HepG2 (cell line): ENCODE results near the gene C6orf58. TPM values are rescaled to one million over a fixed set of nuclear protein-coding genes. Genes with fewer than 3 reads are reported as not detected.
A peak's percentile ranks its signal among the peaks of the same experiment; 100 is the strongest.

Experiments
- ATAC-seq: fragments of 200-7000 bp; cut with Tn5 transposase; 3 replicates; pipeline ENCODE4 v1.9.1; 2020; ENCODE audit warnings: mild to moderate bottlenecking, moderate library complexity
- BruUV-seq: library from RNA; stranded (reverse); fragments of 400-500 nt; replicated peaks from 2 replicates; lab custom pipeline; 2021; lab: Mats Ljungman, UMichigan
- CTCF ChIA-PET: fragments of 300-600 bp; formaldehyde crosslinking; extraction: SDS; loops from one replicate; lab custom pipeline; 2021; ENCODE audit warnings: low total read pairs, inconsistent platforms, low intra/inter-chr PET ratio; lab: Yijun Ruan, JAX
- POLR2A ChIA-PET: fragments of 350-600 bp; sonication (Branson Sonifier 250); formaldehyde crosslinking; loops from one replicate; lab custom pipeline; 2020; ENCODE audit warnings: antibody characterized with exemption, inconsistent platforms; lab: Yijun Ruan, JAX
- DNase-seq: peaks from one replicate; pipeline ENCODE4 v3.0.0-alpha.2; 2015; ENCODE audit warnings: low spot score
- FAIRE-seq: peaks from 3 replicates; lab custom pipeline; 2011; peaks lifted over from hg19 to GRCh38; lab: Jason Lieb, UNC
- H2AFZ ChIP-seq: one replicate; pipeline ENCODE4 v1.6.1; 2011; ENCODE audit warnings: low read length, inconsistent platforms
- H3K27ac ChIP-seq: fragments of 300-600 bp; 3 replicates; pipeline ENCODE4 v1.8.0; 2011; ENCODE audit warnings: mixed run types, mild to moderate bottlenecking, mixed read lengths, low read length, inconsistent platforms; ENCODE audit not compliant: insufficient read depth; ENCODE audit errors: extremely low read length
- H3K27me3 ChIP-seq, 2 experiments: fragments of 200-600 bp in 1 of 2; 2 replicates in 1 of 2; 3 replicates in 1 of 2; pipeline versions ENCODE4 v1.6.0 to v1.8.0; 2011; ENCODE audit warnings: low read length in 2 of 2, mild to moderate bottlenecking in 2 of 2, moderate library complexity in 2 of 2, inconsistent platforms in 1 of 2; ENCODE audit not compliant: insufficient read depth in 2 of 2, control insufficient read depth in 1 of 2
- H3K36me3 ChIP-seq, 2 experiments: fragments of 200-600 bp in 1 of 2; replicated peaks in 1 of 2; 2 replicates in 1 of 2; 3 replicates in 1 of 2; pipeline versions ENCODE4 v1.5.1 to v1.8.0; 2011; ENCODE audit warnings: low read length in 2 of 2, inconsistent platforms in 1 of 2; ENCODE audit not compliant: insufficient read depth in 2 of 2, control insufficient read depth in 1 of 2
- H3K4me1 ChIP-seq: 2 replicates; pipeline ENCODE4 v1.5.1; 2012; ENCODE audit warnings: low read length, inconsistent platforms; ENCODE audit not compliant: insufficient read depth
- H3K4me2 ChIP-seq: 2 replicates; pipeline ENCODE4 v1.6.0; 2011; ENCODE audit warnings: low read depth, low read length, inconsistent platforms
- H3K4me3 ChIP-seq, 3 experiments: fragments of 200-600 bp in 1 of 3; sonication (generic), shearing (Covaris generic) in 1 of 3; replicated peaks in 1 of 3; 2 replicates each; pipeline ENCODE4 v1.5.1; 2011 to 2016; ENCODE audit warnings: low read length in 3 of 3, inconsistent platforms in 2 of 3, low read depth in 2 of 3, mild to moderate bottlenecking in 2 of 3, control low read depth in 1 of 3, mixed read lengths in 1 of 3; ENCODE audit not compliant: insufficient read depth in 1 of 3
- H3K79me2 ChIP-seq: one replicate; pipeline ENCODE4 v1.6.1; 2011; ENCODE audit warnings: low read length, inconsistent platforms; ENCODE audit not compliant: insufficient read depth
- H3K9ac ChIP-seq: 2 replicates; pipeline ENCODE4 v1.6.0; 2011; ENCODE audit warnings: mild to moderate bottlenecking, low read depth, low read length, inconsistent platforms; ENCODE audit not compliant: insufficient read depth
- H3K9me3 ChIP-seq: 2 replicates; pipeline ENCODE4 v1.5.1; 2012; ENCODE audit warnings: mild to moderate bottlenecking, low read length
- H4K20me1 ChIP-seq: 2 replicates; pipeline ENCODE4 v1.6.0; 2011; ENCODE audit warnings: inconsistent platforms, mild to moderate bottlenecking, low read length, moderate library complexity; ENCODE audit not compliant: insufficient read depth
- CEBPB ChIP-seq: IDR thresholded peaks from 2 replicates; pipeline ENCODE4 v1.6.1; 2011; ENCODE audit warnings: low read depth, low read length, improper control_type of control experiment, borderline replicate concordance
- MLLT10 ChIP-seq: sonication (generic); formaldehyde crosslinking; IDR thresholded peaks from 2 replicates; pipeline ENCODE4 v1.4.0; 2020; ENCODE audit warnings: missing genetic modification reagents
- PCBP2 ChIP-seq: fragments of 200-400 bp; formaldehyde crosslinking; optimal IDR thresholded peaks from 2 replicates; pipeline ENCODE3; 2018; ENCODE audit warnings: low read length, low read depth; ENCODE audit not compliant: poor library complexity, severe bottlenecking
- PRPF4 ChIP-seq: fragments of 200-400 bp; formaldehyde crosslinking; IDR thresholded peaks from 2 replicates; pipeline ENCODE4 v1.6.1; 2016; ENCODE audit warnings: low read length, low read depth; ENCODE audit not compliant: poor library complexity, severe bottlenecking
- SRSF1 ChIP-seq: fragments of 200-400 bp; formaldehyde crosslinking; optimal IDR thresholded peaks from 2 replicates; pipeline ENCODE3; 2017; ENCODE audit warnings: mild to moderate bottlenecking, low read depth, low read length, moderate library complexity
- WGBS: methylation state at CpG from one replicate; pipeline ENCODE4 v1.1.6; 2017; ENCODE audit warnings: low lambda C conversion rate; 5-methylcytosine and 5-hydroxymethylcytosine counted together
- in situ Hi-C: cut with HindIII; loops from 2 replicates; pipeline ENCODE4 v1.10.0; 2017; ENCODE audit warnings: low pct_unique_long_range_greater_than_20kb; ENCODE audit not compliant: extremely low pct_ligation_motif_present
- intact Hi-C: fragments of 100-400 bp; cut with micrococcal nuclease; formaldehyde crosslinking; loops from one replicate; pipeline ENCODE4 v1.10.0; 2022; ENCODE audit not compliant: unreplicated experiment
- polyA plus RNA-seq, 8 experiments: library from polyadenylated mRNA; depleted of rRNA in 3 of 8; stranded (reverse) in 7 of 8; unstranded in 1 of 8; fragments of >200 nt; fragmentation: Illumina TruSeq in 4 of 8; extraction: Trizol in 4 of 8; gene quantifications; 2 replicates each; pipeline versions ENCODE4 v1.2.1 to v1.2.3, GENCODE V29; 2011 to 2016; ENCODE audit warnings: low read depth in 4 of 8, missing spikeins in 1 of 8, mixed read lengths in 1 of 8; ENCODE audit not compliant: insufficient read depth in 1 of 8
- total RNA-seq, 5 experiments: library from RNA; depleted of rRNA; stranded (reverse); fragments of >200 nt; fragmentation: Illumina TruSeq; extraction: Trizol; gene quantifications; 2 replicates each; pipeline ENCODE4 v1.2.3, GENCODE V29; 2016; ENCODE audit warnings: low read depth in 1 of 5
- TF ChIP-seq, protein P1 (sequence below): sonication (generic); formaldehyde crosslinking; IDR thresholded peaks from 2 replicates; pipeline ENCODE4 v1.8.0; 2022; ENCODE audit warnings: mild to moderate bottlenecking, missing genetic modification reagents, moderate library complexity

Gene C6orf58
- total and polyA plus RNA-seq, 2 of the 13 experiments (the other 11 are each of a cell fraction or from before 2014, with no cell fraction given): not detected

DNA sequence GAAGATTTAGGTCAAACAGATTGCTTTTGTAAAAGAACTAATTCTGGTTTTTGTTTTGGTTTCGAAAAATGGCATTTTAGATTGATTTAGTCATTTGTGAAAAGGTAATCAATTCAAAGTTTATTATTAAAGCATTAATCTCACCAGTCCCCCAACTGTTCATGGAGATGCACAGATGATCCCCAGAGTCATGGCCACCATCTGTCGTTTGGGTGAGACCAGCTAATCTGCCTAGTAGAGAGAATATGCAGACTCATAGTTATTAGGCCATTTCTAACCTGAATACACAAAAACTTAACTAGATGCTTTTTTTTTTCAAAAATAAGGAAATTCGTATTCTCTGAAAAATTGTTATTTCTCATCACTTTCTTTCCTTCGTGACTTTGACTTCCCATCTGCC, 58.1 kb downstream of the C6orf58 start:
- BruUV-seq: no TSS peak
- Histone ChIP-seq H3K79me2 (no peaks in the 10 kb centered on the region), H3K9me3 (no peaks in the 10 kb centered on the region), H3K4me1 (no peaks in the 10 kb centered on the region), H3K4me3 (no peak overlapping the region), H3K27ac (no peak overlapping the region), H4K20me1 (no peaks in the 10 kb centered on the region), H3K36me3 (no peaks in the 10 kb centered on the region), H2AFZ (no peak overlapping the region), H3K27me3 (no peaks in the 10 kb centered on the region), H3K9ac (no peak overlapping the region), H3K4me2 (no peak overlapping the region)
- in situ Hi-C loops: no loop called here
- intact Hi-C loops: no loop called here
- ATAC-seq (no peak), FAIRE-seq (no peak), DNase-seq (no peak)
- WGBS: 2% methylated on average over 4 of the region's 4 CpGs
- ChIA-PET CTCF (no interaction called here), POLR2A (no interaction called here)
- TF ChIP-seq MLLT10 (CRISPR knock-in tag) (no peak), PCBP2 (no peak), PRPF4 (no peak)
- TF ChIP-seq, protein P1, sequence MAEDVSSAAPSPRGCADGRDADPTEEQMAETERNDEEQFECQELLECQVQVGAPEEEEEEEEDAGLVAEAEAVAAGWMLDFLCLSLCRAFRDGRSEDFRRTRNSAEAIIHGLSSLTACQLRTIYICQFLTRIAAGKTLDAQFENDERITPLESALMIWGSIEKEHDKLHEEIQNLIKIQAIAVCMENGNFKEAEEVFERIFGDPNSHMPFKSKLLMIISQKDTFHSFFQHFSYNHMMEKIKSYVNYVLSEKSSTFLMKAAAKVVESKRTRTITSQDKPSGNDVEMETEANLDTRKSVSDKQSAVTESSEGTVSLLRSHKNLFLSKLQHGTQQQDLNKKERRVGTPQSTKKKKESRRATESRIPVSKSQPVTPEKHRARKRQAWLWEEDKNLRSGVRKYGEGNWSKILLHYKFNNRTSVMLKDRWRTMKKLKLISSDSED (CRISPR knock-in tag): no peak

DNA sequence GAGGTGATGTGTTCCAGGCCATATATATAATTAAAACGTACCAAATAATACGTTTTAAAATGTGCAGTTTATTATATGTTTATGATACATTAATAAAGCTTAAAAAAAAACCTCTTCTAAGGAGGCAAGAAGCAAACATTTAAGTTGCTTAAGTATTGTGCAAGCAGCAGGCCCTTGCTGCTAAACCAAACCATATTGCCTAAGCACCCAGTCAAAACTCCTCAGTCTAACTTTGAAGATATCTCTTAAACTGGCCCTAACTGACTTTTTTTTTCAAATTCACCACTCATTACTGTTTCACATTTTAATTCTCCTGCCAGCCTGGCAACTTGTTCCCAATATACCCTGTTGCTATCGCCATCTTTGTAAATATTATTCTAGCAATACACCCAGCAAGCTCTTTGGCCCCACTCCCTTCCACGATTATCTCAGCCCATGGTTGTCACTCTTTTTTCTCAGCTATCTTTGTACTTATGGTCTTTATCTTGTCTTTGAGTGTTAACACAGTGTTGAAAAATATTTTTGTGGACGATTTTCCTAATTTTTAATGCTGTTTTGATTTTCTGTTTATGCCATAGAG, 60.9 kb downstream of the C6orf58 start:
- Histone ChIP-seq H3K9ac (no peak overlapping the region), H4K20me1 (no peaks in the 10 kb centered on the region), H3K4me1 (no peaks in the 10 kb centered on the region), H3K36me3 (no peaks in the 10 kb centered on the region), H3K9me3 (no peaks in the 10 kb centered on the region), H3K4me2 (no peak overlapping the region), H3K27ac (no peak overlapping the region), H3K79me2 (no peaks in the 10 kb centered on the region), H3K4me3 (no peak overlapping the region), H3K27me3 (no peaks in the 10 kb centered on the region)
- POLR2A ChIA-PET: no interaction called here
- no TSS peak for BruUV-seq
- intact Hi-C loops: no loop called here
- no peak for ATAC-seq
- no peak for DNase-seq
- FAIRE-seq: no peak
- peak; percentile 13; the same call in 1 of the 2 replicates for TF ChIP-seq CEBPB
- no peak for TF ChIP-seq SRSF1
- TF ChIP-seq, all 625 proteins: peak for 1
- no peak overlapping the region for H2AFZ ChIP-seq
- in situ Hi-C loops: no loop called here
- CTCF ChIA-PET: no interaction called here
- 2% methylated on average over 5 of the region's 5 CpGs for WGBS

Other genes with a start within 250 kb of the C6orf58 start
- gene ECHDC1, start 233.6 kb upstream of the C6orf58 start, total RNA-seq (2016; rRNA removed; fragmentation: Illumina TruSeq; extraction: Trizol): 98.1 and 143 TPM in 2 replicates
- gene ECHDC1, start 233.6 kb upstream of the C6orf58 start, polyA plus RNA-seq (2011; rRNA removed): 25.4 and 32.8 TPM in 2 replicates
- not detected in 2 replicates for gene KIAA0408, start 117.8 kb upstream of the C6orf58 start, total RNA-seq (2016; rRNA removed; fragmentation: Illumina TruSeq; extraction: Trizol)
- not detected in 2 replicates for gene KIAA0408, start 117.8 kb upstream of the C6orf58 start, polyA plus RNA-seq (2011; rRNA removed)